ENCODE results near the gene ADAT3.

DNA sequence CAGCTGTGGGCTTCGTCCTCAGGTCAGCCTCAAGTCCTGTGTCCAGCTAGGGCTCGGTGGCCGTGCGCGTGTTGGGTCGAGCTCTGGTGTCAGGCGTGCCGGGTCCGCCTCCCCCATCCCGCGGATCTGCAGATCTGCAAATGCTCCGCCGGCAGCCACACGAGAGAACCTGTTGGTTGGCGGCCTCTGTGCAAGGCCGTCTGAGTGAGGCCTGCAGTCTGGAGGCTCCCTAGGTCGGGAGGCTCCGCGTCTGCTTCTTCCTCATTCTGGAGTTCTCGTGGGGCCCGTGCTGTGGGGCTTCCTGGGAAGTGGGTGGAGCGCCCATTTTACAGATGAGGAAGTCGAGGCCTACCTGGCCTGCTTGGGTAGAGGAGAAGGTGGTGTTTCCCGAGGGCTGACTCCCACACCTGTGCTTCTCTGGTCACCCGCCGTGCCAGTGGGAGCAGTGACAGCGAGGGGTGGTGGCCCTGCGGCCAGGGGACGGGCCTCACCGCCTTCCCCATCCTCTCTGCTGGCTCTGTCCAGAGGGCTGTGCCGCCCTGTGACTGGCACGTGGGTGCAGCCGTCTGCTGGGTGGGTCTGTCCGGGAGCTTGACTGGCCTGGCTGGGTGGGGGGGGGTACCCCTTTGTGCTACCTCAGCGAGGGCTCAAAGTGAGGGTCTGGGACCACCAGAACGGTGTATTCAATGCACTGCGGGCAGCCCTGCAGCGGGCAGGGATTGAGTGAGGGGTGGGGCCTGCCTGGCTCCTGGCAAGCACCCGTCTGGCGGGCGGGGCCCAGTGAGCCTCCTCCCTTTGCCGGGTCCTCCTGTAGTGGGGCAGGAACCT, 39.1 kb downstream of the ADAT3 start:
- no peak for TF ChIP-seq POLR2AphosphoS5 (IDR thresholded peaks at IDR 0.05)
- no peak for TF ChIP-seq CTCF (IDR thresholded peaks at IDR 0.05)
- no peak for TF ChIP-seq POLR2A (IDR thresholded peaks at IDR 0.05)
- TF ChIP-seq EP300 (IDR thresholded peaks at IDR 0.05; ENCODE audit: low read depth): no peak
